ENCODE measurements around the gene NEURL1. TPM values are rescaled to one million over a fixed set of nuclear protein-coding genes. Genes with fewer than 3 reads are reported as not detected.

Gene NEURL1
- total RNA-seq, 1 donor from 2014 or later = 0.05 TPM

GRCh38 chr10:103534621-103535498 lies 41.4 kb downstream of the NEURL1 start:
- intact Hi-C loops (cut with DNase I) = no loop called here
- DNase-seq = no peak

DNA sequence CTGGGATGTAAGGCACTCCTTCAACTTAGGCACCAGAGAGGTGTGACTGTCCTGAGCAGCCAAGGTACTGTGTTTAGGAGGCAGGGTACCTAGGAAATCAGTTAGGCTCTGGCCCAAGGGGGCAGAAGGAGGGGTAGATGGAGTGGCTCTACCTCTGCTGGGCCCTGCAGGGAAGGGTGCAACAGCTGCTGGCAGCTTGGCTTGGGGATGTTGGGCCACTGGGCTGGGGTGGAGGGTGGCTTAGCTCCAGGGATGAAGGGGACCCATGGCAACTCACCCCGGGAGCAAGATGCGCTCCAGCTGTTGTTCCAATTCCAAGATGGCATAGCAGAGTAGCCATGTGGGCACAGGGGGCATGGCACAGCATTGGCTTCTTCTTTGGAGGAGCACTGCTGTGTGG lies 42.1 kb downstream of the NEURL1 start:
- no peak for ATAC-seq (ENCODE audit: poor library complexity)
- intact Hi-C loops (cut with DNase I) = no loop called here
- DNase-seq = no peak

More at GRCh38 chr10:103534621-103535498, 41.4 kb downstream of the NEURL1 start:
- ATAC-seq (ENCODE audit: poor library complexity) = no peak

DNA sequence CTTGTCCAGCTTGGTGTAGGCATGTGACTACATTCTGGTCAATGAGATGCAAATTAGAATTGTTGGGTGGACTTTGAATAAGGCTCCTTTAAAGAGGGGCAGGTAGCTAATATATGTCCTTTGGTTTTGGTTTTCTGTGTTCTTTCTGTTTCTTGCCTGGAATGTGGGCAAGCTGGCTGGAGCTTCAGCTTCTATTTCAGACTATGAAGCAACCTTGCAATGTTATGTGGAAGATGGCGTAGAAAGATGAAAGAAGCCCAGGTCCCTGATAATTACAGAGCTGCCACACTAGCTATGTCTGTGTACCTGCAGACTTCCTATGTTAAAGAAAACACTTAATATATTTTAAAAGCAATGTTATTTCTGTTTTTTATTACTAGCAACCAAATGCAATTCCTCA lies 46.2 kb downstream of the NEURL1 start:
- intact Hi-C loops (cut with DNase I) = no loop called here
- DNase-seq (no peak), ATAC-seq (ENCODE audit: poor library complexity) (no peak)

DNA sequence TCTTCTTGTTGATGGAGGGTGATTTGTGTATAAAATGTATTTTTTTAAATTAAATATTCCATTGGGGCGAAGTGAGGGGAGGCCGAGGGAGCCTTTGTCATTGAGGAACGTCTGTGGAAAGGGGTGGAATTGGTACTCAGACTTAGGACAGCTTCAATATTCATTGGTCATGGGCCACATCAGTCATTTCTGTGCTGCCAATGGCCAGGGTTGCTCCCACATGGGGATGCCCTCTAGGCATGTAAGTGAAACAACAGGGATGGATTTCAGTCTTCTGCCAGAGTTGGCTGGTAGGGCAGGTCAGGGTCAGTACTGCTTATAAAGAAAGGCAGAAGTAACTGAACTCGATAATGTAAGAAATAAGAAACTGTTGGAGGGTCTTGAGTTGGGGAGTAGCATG lies 47.2 kb downstream of the NEURL1 start:
- ATAC-seq (ENCODE audit: poor library complexity) (no peak), DNase-seq (no peak)
- intact Hi-C loops (cut with DNase I) = no loop called here

- intact Hi-C loops (cut with DNase I) = no loop called here
- ATAC-seq (ENCODE audit: poor library complexity) (no peak), DNase-seq (no peak)
Observed at GRCh38 chr10:103541616-103542015, 48.1 kb downstream of the NEURL1 start.

- no peak for DNase-seq
- intact Hi-C loops (cut with DNase I) = no loop called here
- peak; percentile 67 for ATAC-seq (ENCODE audit: poor library complexity)
Observed at GRCh38 chr10:103542764-103543616, 49.5 kb downstream of the NEURL1 start.

DNA sequence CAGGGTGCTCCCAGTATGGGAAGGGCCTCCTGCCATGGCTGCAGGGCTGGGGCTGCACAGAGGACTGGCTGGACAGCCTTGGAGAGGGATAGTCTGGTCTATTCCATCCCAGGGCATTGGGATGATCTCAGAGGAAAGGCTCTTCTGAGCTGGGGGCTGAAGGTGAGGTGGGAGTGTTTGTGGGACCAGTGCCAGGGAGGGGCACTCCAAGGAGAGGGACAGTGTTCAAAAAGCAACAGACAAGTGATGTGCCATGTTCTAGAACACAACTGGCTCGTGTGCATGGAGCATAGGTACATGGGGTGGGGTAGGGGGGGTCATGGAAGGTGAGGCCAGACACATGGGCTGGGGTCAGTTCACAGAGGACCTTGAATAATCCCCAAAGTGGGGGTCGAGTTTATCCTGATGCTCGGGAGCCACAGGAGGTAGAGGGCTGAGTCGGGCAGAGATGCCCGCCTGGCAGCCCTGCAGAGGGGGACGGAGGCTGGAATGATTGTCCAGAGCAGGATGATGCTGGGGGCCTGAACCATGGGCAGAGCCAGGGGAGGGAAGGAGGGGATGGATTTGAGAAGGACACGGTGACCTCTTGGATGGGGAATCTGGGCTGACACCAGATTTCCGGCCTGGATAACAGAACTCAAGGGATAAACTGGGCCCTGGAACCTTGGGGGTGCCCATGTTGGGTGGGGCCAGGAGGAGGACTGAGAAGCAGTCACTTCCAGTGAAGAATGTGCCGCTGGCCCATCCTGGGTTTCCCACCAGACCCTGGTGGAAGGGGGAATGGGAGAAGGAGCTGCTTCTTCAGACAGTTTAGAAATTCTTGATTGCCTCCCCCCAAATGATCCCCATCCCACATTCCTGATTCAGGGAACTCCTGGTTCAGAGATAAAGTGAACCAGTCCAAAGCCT lies 50.4 kb downstream of the NEURL1 start:
- ATAC-seq (ENCODE audit: poor library complexity) = no peak
- no peak for DNase-seq
- intact Hi-C loops (cut with DNase I) = no loop called here

- intact Hi-C loops (cut with DNase I) = no loop called here
- no peak for DNase-seq
- no peak for ATAC-seq (ENCODE audit: poor library complexity)
Observed at GRCh38 chr10:103544657-103545310, 51.3 kb downstream of the NEURL1 start.

GRCh38 chr10:103545366-103545765 lies 51.9 kb downstream of the NEURL1 start:
- DNase-seq (no peak), ATAC-seq (ENCODE audit: poor library complexity) (no peak)
- intact Hi-C loops (cut with DNase I) = no loop called here

- DNase-seq (no peak), ATAC-seq (ENCODE audit: poor library complexity) (no peak)
- intact Hi-C loops (cut with DNase I) = no loop called here
Observed at GRCh38 chr10:103545771-103546281, 52.3 kb downstream of the NEURL1 start.

- DNase-seq = no peak
Observed at GRCh38 chr10:103546401-103546800, 52.9 kb downstream of the NEURL1 start.

DNA sequence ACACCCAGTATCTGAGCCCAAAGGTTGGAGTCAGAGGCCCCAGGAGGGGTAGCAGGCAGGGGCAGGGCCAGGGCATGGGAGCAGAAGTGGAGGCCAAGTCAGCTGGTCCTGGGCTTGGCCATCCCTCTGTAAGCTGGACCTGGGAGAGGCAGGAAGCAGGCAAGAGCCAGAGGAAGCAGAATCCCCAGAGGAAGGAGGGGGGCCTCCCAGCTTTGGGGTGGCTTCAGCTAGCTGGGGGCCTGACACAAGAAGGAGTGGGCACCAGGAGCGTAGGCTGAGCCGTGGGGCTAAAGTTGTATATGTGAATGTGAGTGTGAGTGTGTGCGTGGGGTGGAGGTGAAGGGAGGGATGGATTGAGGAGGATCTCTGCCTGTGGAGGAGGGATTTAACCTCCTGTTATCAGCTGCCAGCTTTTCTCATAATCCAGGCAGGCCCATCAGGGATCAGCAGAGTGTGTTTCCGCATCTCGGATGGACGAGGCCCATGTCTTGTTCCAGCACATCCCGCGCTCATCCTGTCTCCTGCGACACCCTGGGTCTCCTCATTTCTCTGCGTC lies 54.0 kb downstream of the NEURL1 start:
- intact Hi-C loops (cut with DNase I) = no loop called here
- DNase-seq (no peak), ATAC-seq (ENCODE audit: poor library complexity) (no peak)

More at GRCh38 chr10:103546401-103546800, 52.9 kb downstream of the NEURL1 start:
- intact Hi-C loops (cut with DNase I) = no loop called here
- ATAC-seq (ENCODE audit: poor library complexity) = no peak

DNA sequence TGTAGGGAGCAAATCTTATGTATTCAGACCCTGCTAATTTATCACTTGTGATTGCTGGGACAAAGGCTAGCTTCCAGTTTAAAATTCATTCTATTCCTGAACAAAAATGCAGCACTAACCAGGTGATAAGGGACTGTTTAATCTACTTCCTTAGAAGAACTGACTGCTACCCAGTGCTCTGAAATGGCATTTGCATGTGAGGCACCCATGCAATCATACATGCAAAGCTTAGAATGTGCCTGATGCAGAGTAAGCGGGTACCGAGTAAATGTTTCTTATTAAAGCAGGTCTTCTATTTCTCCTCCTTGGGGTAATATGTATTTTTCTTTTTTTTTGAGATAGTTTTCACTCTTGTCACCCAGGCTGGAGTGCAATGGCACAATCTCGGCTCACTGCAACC lies 54.5 kb downstream of the NEURL1 start:
- DNase-seq (no peak), ATAC-seq (ENCODE audit: poor library complexity) (no peak)
- intact Hi-C loops (cut with DNase I) = no loop called here

- intact Hi-C loops (cut with DNase I) = no loop called here
- ATAC-seq (ENCODE audit: poor library complexity) (no peak), DNase-seq (no peak)
Observed at GRCh38 chr10:103548581-103549348, 55.3 kb downstream of the NEURL1 start.

DNA sequence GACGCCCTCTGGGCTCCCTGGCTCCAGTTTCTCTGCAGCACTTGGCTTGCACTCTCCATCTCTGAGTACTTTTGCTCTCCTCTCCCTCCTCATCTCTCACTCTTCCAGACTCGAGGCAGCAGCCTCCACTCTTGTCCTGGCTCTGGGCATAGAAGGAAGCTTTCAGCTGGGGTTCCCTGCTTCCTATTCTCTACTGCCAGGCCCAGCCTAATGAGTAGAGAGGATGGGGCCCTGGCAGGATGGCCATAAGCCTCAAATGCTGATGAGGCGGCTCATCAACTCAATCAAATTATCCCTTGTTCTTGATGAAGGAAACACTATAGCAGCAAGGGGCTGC lies 55.8 kb downstream of the NEURL1 start:
- ATAC-seq (ENCODE audit: poor library complexity) (no peak), DNase-seq (no peak)
- intact Hi-C loops (cut with DNase I) = no loop called here

- intact Hi-C loops (cut with DNase I) = no loop called here
- DNase-seq (no peak), ATAC-seq (ENCODE audit: poor library complexity) (no peak)
Observed at GRCh38 chr10:103550229-103550628, 56.7 kb downstream of the NEURL1 start.
